HG03108 (cell line): ENCODE measurements around the gene GRID1.

Experiments
- ATAC-seq: cut with Tn5 transposase; IDR thresholded peaks from one replicate; pipeline ENCODE4 v1.9.1; 2021; ENCODE audit warnings: moderate library complexity; ENCODE audit not compliant: unreplicated experiment

GRID1 gene

GRCh38 chr10:86234107-86234506, 132.5 kb downstream of the GRID1 start:
- no peak for ATAC-seq

GRCh38 chr10:86233131-86233530, 133.5 kb downstream of the GRID1 start:
- no peak for ATAC-seq

- no peak for ATAC-seq
Observed at GRCh38 chr10:86232644-86233043, 134.0 kb downstream of the GRID1 start.

- no peak for ATAC-seq
Observed at GRCh38 chr10:86231796-86232560, 134.6 kb downstream of the GRID1 start.

GRCh38 chr10:86230557-86231180, 135.9 kb downstream of the GRID1 start:
- no peak for ATAC-seq

GRCh38 chr10:86229811-86230556, 136.6 kb downstream of the GRID1 start:
- ATAC-seq: no peak

- ATAC-seq: no peak
Observed at GRCh38 chr10:86229376-86229775, 137.2 kb downstream of the GRID1 start.

- ATAC-seq: no peak
Observed at GRCh38 chr10:86227501-86228258, 138.9 kb downstream of the GRID1 start.

GRCh38 chr10:86226781-86227201, 139.8 kb downstream of the GRID1 start:
- ATAC-seq: no peak

- ATAC-seq: no peak
Observed at GRCh38 chr10:86226016-86226415, 140.6 kb downstream of the GRID1 start.

GRCh38 chr10:86225103-86225782, 141.4 kb downstream of the GRID1 start:
- no peak for ATAC-seq

GRCh38 chr10:86224354-86225102, 142.1 kb downstream of the GRID1 start:
- ATAC-seq: no peak

- ATAC-seq: no peak
Observed at GRCh38 chr10:86223256-86223655, 143.3 kb downstream of the GRID1 start.

GRCh38 chr10:86222687-86223086, 143.9 kb downstream of the GRID1 start:
- ATAC-seq: no peak

GRCh38 chr10:86222336-86222650, 144.3 kb downstream of the GRID1 start:
- ATAC-seq: no peak

- no peak for ATAC-seq
Observed at GRCh38 chr10:86221442-86222335, 144.9 kb downstream of the GRID1 start.

GRCh38 chr10:86220626-86221025, 146.0 kb downstream of the GRID1 start:
- no peak for ATAC-seq

GRCh38 chr10:86219271-86219670, 147.3 kb downstream of the GRID1 start:
- no peak for ATAC-seq

- no peak for ATAC-seq
Observed at GRCh38 chr10:86218842-86219241, 147.8 kb downstream of the GRID1 start.
